Activated CD8-positive, alpha-beta memory T cell treated with anti-CD3 and anti-CD28 coated beads for 36 hours (primary cell): ENCODE data around the gene MACO1. TPM values are rescaled to one million over a fixed set of nuclear protein-coding genes. Genes with fewer than 3 reads are reported as not detected.

Experiments
- CTCF ChIA-PET: fragments of 350-600 bp; sonication (Branson Sonifier 250); formaldehyde crosslinking; loops from one replicate; lab custom pipeline; 2021; ENCODE audit warnings: antibody characterized with exemption; lab: Charles Lee
- POLR2A ChIA-PET: fragments of 350-600 bp; sonication (Branson Sonifier 250); formaldehyde crosslinking; loops from one replicate; lab custom pipeline; 2021; ENCODE audit warnings: antibody characterized with exemption; lab: Charles Lee
- total RNA-seq, 2 experiments: library from RNA; stranded (reverse); gene quantifications; one replicate each; pipeline ENCODE4 v1.2.3, GENCODE V29; 2021

Gene MACO1
- total RNA-seq, 2 experiments from 2014 or later, result 15.0 to 16.4 TPM

DNA sequence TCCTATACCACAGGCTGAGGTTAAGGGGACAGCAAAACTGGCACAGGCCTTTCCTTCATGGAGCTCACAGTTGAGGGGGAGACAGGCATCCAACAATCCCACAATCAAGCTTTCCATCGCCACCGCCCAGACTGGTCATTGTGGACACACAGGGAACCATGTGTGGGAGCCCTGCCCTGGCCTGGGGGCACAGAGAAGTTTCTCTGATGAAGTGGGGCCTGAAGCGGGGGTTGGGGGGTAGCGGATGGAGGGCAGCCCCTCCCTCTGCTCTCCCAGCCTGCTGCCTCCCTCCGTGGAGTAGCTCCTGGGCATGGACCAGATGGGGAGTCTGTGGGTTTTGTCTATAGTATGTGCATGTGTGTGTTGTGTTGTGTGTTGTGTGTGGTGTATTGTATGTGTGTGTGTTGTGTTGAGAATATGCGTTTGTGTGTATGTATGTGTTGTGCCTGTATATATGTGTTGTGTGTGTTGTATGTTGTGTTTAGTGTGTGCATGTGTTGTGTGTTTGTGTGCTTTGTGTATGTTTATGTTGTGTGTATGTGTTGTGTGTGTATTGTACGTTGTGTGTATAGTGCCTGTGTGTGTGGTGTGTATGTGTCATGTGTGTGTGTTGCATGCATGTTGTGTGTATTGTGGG is 98.3 kb downstream of the MACO1 start:
- ChIA-PET POLR2A (no interaction called here), CTCF (interaction anchor here (1.6 kb wide), 1 partner anchor 366 kb away, joined by 3 read pairs; no protein-coding TSS in a partner anchor)

DNA sequence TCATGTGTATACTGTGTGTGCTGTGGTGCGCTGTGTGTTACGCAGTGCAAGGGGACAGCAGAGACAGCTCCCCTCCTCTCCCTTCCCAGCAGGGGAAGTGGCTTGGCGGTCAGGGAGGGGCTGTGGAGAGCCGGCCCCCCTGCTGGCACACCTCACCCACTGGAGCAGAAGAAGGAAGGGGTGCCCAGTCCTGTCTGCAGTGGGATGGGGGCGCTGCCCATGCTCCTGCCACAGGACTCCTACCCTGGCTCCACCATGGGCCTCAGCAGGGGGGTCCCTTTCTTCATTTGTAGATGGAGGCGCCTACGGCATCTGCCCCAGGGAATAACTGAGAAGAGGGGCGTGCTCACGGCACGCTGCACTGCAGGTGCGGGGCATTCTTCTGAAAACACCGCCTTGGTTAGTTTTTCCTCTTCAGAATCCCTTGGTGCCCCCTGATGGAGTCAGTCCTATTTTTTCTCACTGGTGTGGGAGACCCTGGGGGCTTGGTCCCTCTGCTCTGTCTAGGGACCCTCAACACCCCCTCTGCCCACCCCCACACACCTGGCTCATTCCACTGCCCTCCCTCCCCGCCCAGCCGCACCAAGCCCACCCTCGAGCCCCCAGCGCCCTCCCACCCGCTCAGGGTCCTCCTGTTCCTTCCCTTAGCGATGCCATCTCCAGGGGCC is 99.0 kb downstream of the MACO1 start:
- ChIA-PET CTCF (no interaction called here), POLR2A (no interaction called here)

- ChIA-PET CTCF (no interaction called here), POLR2A (no interaction called here)
These were observed 99.7 kb downstream of the MACO1 start for GRCh38 chr1:25530186-25531081.

GRCh38 chr1:25531082-25531461 is 100.4 kb downstream of the MACO1 start:
- POLR2A ChIA-PET, result no interaction called here
- CTCF ChIA-PET, result no interaction called here

DNA sequence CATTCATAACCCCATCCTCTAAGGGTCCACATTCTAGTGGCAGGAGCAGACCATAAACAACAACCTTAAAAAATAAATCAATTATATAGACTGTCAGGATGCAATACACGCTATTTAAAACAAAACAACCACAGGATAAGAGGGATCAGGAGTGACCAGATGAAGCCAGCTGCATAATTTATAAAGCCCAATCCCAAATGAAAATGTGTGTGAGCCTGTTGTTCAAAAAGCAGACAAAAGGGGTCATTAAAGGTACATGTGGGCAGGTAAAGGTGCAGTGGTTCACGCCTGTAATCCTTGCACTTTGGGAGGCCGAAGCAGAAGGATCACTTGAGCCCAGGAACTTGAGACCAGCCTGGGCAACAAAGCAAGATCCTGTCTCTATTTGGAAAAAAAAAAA is 102.3 kb downstream of the MACO1 start:
- ChIA-PET POLR2A (no interaction called here), CTCF (interaction anchor here (0.7 to 1.0 kb wide), 6 partner anchors 13 to 309 kb away, joined by 3 to 4 read pairs (median 4); no protein-coding TSS in a partner anchor)

GRCh38 chr1:25533775-25534409 is 103.2 kb downstream of the MACO1 start:
- ChIA-PET CTCF (interaction anchor here (0.7 kb wide), 1 partner anchor 150 kb away, joined by 3 read pairs; no protein-coding TSS in a partner anchor), POLR2A (no interaction called here)

GRCh38 chr1:25534410-25534788 is 103.7 kb downstream of the MACO1 start:
- CTCF ChIA-PET, result no interaction called here
- POLR2A ChIA-PET, result no interaction called here

- ChIA-PET CTCF (no interaction called here), POLR2A (no interaction called here)
These were observed 105.4 kb downstream of the MACO1 start for GRCh38 chr1:25536124-25536523.

DNA sequence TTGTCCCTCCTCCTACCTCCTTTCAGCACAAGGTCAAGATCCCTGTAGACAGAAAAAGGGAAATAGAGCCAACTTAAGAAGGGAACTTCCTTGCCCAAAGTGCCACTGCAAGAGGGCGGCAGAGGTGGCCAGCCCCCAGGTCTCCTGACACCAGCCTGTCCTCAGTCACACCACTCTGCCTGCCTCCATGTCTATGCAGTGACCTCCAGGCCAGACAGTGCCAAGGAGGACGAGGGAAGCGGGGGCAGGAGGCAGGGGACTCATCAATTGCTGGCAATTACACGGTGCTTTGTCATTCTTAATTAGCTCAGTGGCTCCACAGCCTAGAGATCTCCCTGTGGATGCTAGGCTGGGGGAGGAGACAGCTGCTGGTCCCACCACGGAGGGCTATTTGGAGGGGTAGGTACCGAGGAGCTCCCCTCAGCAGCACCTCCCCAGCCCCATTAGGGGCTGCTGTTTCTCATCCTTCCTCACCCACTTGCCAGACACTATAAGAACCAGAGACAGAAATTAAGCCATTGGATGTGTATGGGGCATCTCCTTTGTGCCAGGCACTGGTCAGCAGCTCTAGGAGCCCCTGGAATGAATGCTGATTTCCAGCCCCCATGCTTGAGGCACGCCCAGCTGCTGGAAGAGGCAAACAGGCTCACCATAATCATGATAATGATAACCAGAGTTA is 106.6 kb downstream of the MACO1 start:
- POLR2A ChIA-PET, result no interaction called here
- CTCF ChIA-PET, result no interaction called here

DNA sequence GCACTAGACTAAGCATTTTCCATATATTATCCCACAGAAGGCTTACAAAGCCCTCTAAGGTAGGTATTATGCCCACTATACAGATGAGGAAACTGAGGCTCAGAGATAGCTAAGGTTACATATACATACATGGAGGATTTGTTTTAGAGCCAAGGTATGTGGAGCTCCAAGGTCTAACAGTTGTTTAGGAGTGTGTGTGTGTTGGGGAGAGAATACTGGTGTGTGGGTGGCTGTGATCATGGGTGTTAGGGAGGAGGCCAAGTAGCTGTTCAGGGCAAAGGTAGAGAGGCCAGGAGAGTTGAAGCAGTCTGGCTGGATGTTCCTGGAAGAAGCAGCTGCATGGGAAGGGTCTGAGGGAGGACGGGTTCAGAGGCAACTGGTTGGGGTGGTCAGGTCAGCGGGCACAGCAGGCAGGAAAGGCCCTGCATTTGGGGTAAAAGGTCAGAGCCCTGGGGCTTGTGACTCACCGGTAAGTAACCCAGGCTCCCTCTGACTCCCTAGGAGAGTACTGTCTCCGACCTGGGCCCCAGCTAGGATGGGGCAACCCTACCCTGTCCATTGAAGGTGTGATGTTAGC is 107.6 kb downstream of the MACO1 start:
- POLR2A ChIA-PET, result interaction anchor here (0.6 kb wide), 1 partner anchor 94 kb away, joined by 3 read pairs; no protein-coding TSS in a partner anchor
- CTCF ChIA-PET, result interaction anchor here (0.9 to 1.5 kb wide), 2 partner anchors 59 to 272 kb away, joined by 3 to 4 read pairs; no protein-coding TSS in a partner anchor

DNA sequence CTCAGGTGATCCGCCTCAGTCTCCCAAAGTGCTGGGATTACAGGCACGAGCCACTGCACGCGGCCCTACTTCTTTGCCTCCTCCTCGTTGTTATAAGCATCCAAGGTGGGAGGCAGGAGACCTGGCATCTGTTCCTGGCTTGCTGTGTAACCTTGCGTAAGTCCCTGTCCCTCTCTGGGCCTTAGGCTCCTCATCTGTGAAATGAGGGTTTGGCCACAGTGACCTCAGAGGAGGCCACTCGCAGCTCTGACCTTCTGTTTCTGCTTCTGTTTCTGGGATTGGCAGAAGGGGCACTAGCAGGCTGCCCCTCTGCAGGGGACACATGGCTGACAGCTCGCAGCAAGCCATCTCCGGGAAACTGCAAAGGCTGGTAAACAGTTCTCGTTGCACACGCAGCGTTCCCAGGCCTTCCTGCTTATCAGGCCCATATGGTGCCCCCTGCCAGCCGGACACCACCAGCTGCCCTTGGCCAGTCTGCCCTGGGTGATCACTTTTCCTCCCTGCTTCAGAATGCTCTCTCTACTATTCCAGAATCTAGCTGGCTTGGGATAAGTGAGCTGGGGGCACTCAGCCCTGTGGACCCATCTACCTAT is 110.1 kb downstream of the MACO1 start:
- ChIA-PET CTCF (interaction anchor here (1.1 kb wide), 1 partner anchor 20 kb away, joined by 3 read pairs; no protein-coding TSS in a partner anchor), POLR2A (no interaction called here)

GRCh38 chr1:25541425-25541824 is 110.7 kb downstream of the MACO1 start:
- CTCF ChIA-PET, result interaction anchor here (1.1 kb wide), 1 partner anchor 21 kb away, joined by 3 read pairs; no protein-coding TSS in a partner anchor
- POLR2A ChIA-PET, result no interaction called here

DNA sequence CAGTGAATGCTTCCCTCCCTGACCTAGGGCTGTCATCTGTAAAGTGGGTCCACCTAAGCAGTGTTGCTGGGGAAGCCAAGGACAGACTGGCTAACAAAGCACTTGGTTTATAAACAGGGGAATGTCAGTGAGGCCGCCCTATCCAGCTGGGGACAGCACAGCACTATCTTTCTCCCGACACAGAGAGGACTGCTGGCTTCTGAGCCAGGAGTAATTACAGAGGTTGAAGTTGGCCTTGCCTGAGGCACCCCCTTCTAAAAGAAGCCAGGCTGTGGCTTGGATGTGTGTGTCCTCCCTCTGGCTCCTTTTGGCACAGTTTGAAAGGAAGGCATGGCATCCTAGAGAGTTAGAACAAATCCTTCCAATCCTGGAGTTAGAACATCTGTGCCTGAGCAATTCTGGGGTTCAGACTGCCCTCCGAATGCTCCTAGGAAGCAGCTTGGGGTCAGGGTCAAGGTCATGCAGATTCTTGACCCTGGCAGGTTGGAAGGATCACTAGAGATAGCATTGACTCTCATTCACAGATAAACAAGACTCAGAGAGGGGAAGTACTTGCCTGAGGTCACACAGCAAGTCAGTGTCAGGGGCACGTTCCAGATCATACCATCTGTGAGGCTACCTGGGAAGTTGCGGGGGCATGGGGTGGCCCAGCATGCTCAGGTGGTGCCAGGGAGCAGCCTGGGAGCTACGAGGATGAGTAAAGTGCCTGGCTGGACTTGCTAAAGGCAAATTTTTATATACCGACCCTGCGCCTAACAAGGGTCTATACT is 111.4 kb downstream of the MACO1 start:
- ChIA-PET POLR2A (no interaction called here), CTCF (no interaction called here)

- ChIA-PET CTCF (no interaction called here), POLR2A (no interaction called here)
These were observed 112.3 kb downstream of the MACO1 start for GRCh38 chr1:25543005-25543424.

- ChIA-PET CTCF (interaction anchor here (1.2 to 1.4 kb wide), 3 partner anchors 12 to 29 kb away, joined by 3 read pairs; no protein-coding TSS in a partner anchor), POLR2A (no interaction called here)
These were observed 112.9 kb downstream of the MACO1 start, which contains the start of gene LDLRAP1 for GRCh38 chr1:25543425-25544242. TSS of gene LDLRAP1 (plus strand) at chr1:25543606. CDS start at chr1:25543699, 93 bp downstream.

- CTCF ChIA-PET, result interaction anchor here (1.2 to 1.4 kb wide), 3 partner anchors 11 to 28 kb away, joined by 3 read pairs; no protein-coding TSS in a partner anchor
- POLR2A ChIA-PET, result no interaction called here
These were observed 113.6 kb downstream of the MACO1 start for GRCh38 chr1:25544243-25544764.
